Kidney (tissue), 14 donors: Measurements from ENCODE around the gene PPARGC1A. TPM values are rescaled to one million over a fixed set of nuclear protein-coding genes. Genes with fewer than 3 reads are reported as not detected.

Source experiments
- DNase-seq, 5 donors: peaks; one replicate each; pipeline ENCODE4 v3.0.0-alpha.2; 2013 to 2020
- FAIRE-seq: peaks from 2 replicates; lab custom pipeline; 2012; peaks lifted over from hg19 to GRCh38; lab: Jason Lieb, UNC
- H3K27ac ChIP-seq, 2 donors: one replicate each; pipeline ENCODE4 v1.7.0; 2013; ENCODE audit warnings: low read depth in 2 of 2, low read length in 2 of 2, inconsistent platforms in 1 of 2
- H3K27me3 ChIP-seq: one replicate; pipeline ENCODE4 v1.7.1; 2013; ENCODE audit warnings: low read length, inconsistent platforms; ENCODE audit not compliant: control insufficient read depth, insufficient read depth
- H3K36me3 ChIP-seq, 3 donors: one replicate each; pipeline versions ENCODE4 v1.7.0 to v1.7.1; 2013; ENCODE audit warnings: low read length in 3 of 3, control low read depth in 1 of 3, inconsistent platforms in 1 of 3; ENCODE audit not compliant: insufficient read depth in 3 of 3, control insufficient read depth in 2 of 3
- H3K4me1 ChIP-seq, 3 donors: one replicate each; pipeline versions ENCODE4 v1.7.0 to v1.7.1; 2013; ENCODE audit warnings: low read length in 3 of 3, inconsistent platforms in 1 of 3, low read depth in 1 of 3; ENCODE audit not compliant: control insufficient read depth in 2 of 3, insufficient read depth in 2 of 3
- H3K4me3 ChIP-seq, 3 donors: one replicate each; pipeline versions ENCODE4 v1.7.0 to v1.8.1; 2013; ENCODE audit warnings: low read length in 3 of 3, control low read depth in 1 of 3, inconsistent platforms in 1 of 3
- H3K9ac ChIP-seq, 3 donors: one replicate each; pipeline versions ENCODE4 v1.7.0 to v1.7.1; 2013; ENCODE audit warnings: low read length in 3 of 3, control low read depth in 1 of 3, inconsistent platforms in 1 of 3
- H3K9me3 ChIP-seq, 3 donors: one replicate each; pipeline versions ENCODE4 v1.7.0 to v1.7.1; 2013; ENCODE audit warnings: low read length in 3 of 3, control low read depth in 1 of 3, inconsistent platforms in 1 of 3; ENCODE audit not compliant: control insufficient read depth in 2 of 3, insufficient read depth in 1 of 3
- CTCF ChIP-seq: IDR thresholded peaks from 3 replicates; pipeline ENCODE4 v1.5.1; 2012; ENCODE audit warnings: mild to moderate bottlenecking, moderate library complexity, borderline replicate concordance; ENCODE audit not compliant: insufficient read depth; ENCODE audit errors: extremely low read depth
- intact Hi-C: fragments of 100-400 bp; cut with DNase I; formaldehyde crosslinking; loops from one replicate; pipeline ENCODE4 v1.11.1; 2022
- polyA plus RNA-seq: library from polyadenylated mRNA; stranded (reverse); fragments of 350-450 nt; fragmentation: Illumina TruSeq; extraction: RNeasy Lipid Tissue Mini Kit (QIAGEN cat#74804); gene quantifications from one replicate; pipeline ENCODE4 v1.2.3, GENCODE V29; 2014; ENCODE audit warnings: low read depth, low replicate concordance; ENCODE audit not compliant: insufficient read depth
- total RNA-seq: library from RNA; stranded (reverse); fragmentation: NEBNext Ultra II Directional; extraction: Animal tissue kit (Norgen Biotek cat#: 25700); gene quantifications from one replicate; pipeline ENCODE4 v1.2.1, GENCODE V29; 2021
- donor health status: control.
- donor health status: control.
- donor health status: control.
- donor health status: control.
- donor health status: control.
- donor health status: DM: yes; HTN: yes; CAD: no.
- donor health status: Normal renal cell carcinoma (clear cell type).

Gene PPARGC1A
- total and polyA plus RNA-seq, 2 donors from 2014 or later, result 22.8 to 80.8 TPM

DNA sequence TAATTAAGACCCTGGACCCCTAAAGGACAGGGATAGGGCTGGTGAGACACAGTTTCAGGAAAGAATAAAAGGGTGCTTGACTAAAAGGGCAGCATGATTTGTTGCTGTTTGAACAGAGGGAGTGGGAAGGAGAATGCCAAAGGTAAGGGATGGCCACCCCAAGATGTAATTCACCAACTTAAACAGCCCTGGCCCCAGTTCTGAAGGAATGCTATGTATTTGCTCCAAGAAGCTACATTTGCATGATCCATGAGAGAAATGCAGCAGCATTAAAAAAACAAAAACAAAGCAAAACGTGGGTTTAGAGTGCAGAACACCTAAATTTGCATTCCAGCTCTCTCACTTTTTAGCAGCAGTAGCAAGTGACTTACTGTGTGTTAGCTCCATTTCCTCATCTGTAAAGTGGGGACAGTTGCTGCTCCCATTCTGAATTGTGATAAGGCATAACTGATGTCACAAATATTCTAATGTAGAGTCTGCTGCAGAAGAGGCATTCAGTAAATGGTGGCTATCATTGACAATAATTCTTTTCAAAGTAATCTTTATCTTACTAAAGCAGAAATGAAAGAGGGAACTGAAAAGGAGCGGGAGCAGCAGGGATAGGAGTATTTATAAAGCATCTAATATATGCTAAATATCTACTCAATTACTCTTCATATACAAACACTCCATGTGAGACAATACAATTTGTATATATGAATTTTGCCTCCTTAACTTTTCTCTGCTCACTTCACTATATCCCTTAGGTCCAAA lies 115.8 kb downstream of the PPARGC1A start:
- intact Hi-C loops, result no loop called here
- Histone ChIP-seq H3K27me3 (no peaks in the 10 kb centered on the region), H3K27ac (no peak overlapping the region), H3K36me3 (no peaks in the 10 kb centered on the region), H3K9ac (no peak overlapping the region), H3K9me3 (no peaks in the 10 kb centered on the region), H3K4me1 (no peaks in the 10 kb centered on the region), H3K4me3 (no peak overlapping the region)
- no peak for DNase-seq
- no peak for TF ChIP-seq CTCF
- FAIRE-seq, result no peak

DNA sequence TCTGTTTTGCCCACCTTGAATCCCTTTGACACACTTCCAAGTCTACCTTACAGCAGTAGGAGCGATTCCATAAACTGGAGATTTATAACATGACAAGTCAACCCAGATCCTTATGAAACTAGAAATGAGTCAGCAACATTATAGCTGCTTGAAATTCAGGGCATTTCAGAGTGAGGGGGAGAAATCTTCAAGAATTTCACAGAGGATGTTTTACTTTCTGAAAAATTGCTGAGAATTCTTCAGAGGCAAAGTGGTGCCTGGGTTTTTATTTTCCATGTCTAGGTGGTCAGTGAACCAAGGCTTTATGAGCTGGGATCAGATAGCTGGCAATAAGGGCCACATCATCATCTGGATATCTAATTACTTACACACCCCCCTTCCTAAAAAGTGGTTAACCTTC lies 119.8 kb downstream of the PPARGC1A start:
- DNase-seq, result peak in 3 of 5 donors; percentile 25 to 65 (median 51)
- intact Hi-C loops, result no loop called here

GRCh38 chr4:23769406-23769805 lies 120.4 kb downstream of the PPARGC1A start:
- intact Hi-C loops, result no loop called here
- no peaks in the 10 kb centered on the region for H3K9me3 ChIP-seq
- H3K4me3 ChIP-seq, result no peak overlapping the region
- no peaks in the 10 kb centered on the region for H3K27me3 ChIP-seq
- FAIRE-seq, result no peak
- no peak overlapping the region for H3K27ac ChIP-seq
- TF ChIP-seq CTCF, result no peak
- H3K4me1 ChIP-seq, result peaks cover 0 to 6% (median 0%) of the 10 kb centered on the region in 3 donors
- H3K9ac ChIP-seq, result no peak overlapping the region
- DNase-seq, result no peak
- no peaks in the 10 kb centered on the region for H3K36me3 ChIP-seq

More for the DNA sequence above, 119.8 kb downstream of the PPARGC1A start:
- Histone ChIP-seq H3K36me3 (no peaks in the 10 kb centered on the region), H3K9ac (no peak overlapping the region), H3K27ac (no peak overlapping the region), H3K4me1 (peaks cover 0 to 6% (median 0%) of the 10 kb centered on the region in 3 donors), H3K27me3 (no peaks in the 10 kb centered on the region), H3K9me3 (no peaks in the 10 kb centered on the region), H3K4me3 (no peak overlapping the region)
- no peak for TF ChIP-seq CTCF
- FAIRE-seq, result no peak
